Measurements from ENCODE around the gene KRTAP19-8.

GRCh38 chr21:31072533-31072932, 34.3 kb upstream of the KRTAP19-8 start:
- TF ChIP-seq CTCF (IDR thresholded peaks at IDR 0.05) (no peak), POLR2A (IDR thresholded peaks at IDR 0.05) (no peak)
